OCI-M2 (cell line): ENCODE measurements around the gene OR52E8.

Experiments
- DNase-seq: peaks from one replicate; lab custom pipeline; 2025; ENCODE audit not compliant: unreplicated experiment; lab: John Stamatoyannopoulos, UW

Gene OR52E8

DNA sequence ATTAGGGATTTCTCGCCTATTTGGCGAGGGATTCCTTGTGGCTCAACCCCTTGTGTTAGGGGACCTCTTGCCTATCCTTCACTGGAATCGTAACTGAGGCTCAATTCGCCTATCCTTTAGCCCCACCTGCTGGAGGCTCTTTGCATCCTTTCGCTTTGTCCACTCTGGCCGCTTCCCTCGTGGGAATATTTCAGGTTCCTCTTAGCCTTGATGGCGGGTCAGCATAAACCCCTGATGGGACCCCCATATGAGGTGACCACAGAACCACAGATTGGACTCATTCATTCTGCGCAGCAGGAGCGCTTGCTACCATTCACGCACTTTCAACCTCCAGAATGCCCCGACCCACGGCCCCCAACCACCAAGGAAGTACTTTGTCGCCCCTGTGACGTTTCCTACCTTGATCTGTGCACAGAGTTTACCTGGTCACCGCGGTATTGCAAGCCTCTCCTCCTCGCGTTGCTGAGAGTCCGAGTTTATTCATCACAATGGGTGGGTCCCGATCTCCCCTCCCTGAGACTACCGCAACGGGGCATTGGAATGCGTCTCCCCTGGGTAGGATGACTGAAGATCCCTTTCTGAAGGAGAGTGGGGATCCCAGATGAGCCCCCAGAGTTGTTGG lies 48.9 kb downstream of the OR52E8 start, which contains the start of gene OR52N2:
OR52N2 (plus strand) TSS at position 425 of the 622 bp plus-strand sequence. CDS start 11,412 bp downstream, outside the sequence.
- peak; percentile 37 for DNase-seq

DNA sequence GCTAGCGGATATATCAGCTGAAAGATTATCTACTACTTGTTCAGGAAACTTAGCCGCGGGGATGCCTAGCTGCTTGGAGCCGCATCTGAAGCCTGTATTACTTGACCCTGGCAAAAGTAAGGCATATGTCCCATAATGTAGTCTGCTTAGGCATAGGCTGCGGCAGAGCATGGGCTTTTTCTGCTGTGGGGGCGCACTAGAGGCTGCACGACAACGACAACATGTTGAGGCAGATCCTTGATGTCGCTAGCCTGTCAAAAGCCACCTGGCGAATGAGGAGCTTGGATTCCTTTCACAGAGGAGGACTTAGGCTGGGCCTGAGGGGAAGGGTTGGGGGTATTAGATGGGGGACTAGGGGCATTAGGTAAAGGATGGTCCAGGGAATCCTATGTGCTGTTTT lies 49.9 kb downstream of the OR52E8 start:
- DNase-seq = no peak
